ENCODE data around the gene CEP112. TPM values are rescaled to one million over a fixed set of nuclear protein-coding genes. Genes with fewer than 3 reads are reported as not detected.

Gene CEP112
- total and polyA plus RNA-seq, 9 of the 15 experiments (the other 6 are each of a cell fraction or from before 2014, with no cell fraction given) = 0.84 TPM; not detected in 8

DNA sequence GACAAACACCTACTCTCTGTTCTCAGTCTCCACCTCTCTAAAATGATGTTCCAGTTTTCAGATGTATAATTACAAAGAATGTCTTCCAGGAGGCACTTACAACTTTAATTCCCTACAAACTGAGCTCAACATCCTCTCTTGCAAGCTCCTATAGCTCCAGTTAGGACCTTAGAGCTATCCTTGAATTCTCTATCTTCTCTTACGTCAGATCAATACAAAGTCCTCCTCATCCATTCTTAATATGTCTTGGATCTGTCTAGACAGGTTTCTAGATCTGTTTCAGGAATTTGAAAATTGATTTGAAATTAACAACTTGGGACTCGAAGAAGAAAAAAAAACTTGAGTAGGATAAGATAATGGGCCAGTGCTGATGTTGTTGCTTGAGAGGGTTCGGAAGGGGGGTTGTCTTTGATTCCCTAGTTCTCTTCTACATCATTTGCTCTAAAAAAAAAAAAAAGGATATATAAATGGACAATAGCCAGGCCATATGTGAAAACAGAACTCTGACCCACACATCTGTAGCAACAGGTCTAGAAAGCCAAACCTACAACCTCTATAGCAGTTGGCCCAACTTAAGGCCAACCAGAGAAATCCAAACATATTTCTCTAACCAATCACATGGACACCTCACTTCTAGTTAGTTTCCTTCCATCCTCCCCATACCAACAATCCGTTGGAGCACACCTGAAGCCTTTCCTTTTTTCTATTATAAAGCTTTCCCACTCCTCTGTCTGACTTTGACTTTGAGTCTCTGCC lies 38.0 kb upstream of the CEP112 start (continued):
- no peak for TF ChIP-seq CBX3 (IDR thresholded peaks at IDR 0.05; ENCODE audit: borderline replicate concordance in 1 of 2, low read length in 2 of 2)
- TF ChIP-seq, protein P1, sequence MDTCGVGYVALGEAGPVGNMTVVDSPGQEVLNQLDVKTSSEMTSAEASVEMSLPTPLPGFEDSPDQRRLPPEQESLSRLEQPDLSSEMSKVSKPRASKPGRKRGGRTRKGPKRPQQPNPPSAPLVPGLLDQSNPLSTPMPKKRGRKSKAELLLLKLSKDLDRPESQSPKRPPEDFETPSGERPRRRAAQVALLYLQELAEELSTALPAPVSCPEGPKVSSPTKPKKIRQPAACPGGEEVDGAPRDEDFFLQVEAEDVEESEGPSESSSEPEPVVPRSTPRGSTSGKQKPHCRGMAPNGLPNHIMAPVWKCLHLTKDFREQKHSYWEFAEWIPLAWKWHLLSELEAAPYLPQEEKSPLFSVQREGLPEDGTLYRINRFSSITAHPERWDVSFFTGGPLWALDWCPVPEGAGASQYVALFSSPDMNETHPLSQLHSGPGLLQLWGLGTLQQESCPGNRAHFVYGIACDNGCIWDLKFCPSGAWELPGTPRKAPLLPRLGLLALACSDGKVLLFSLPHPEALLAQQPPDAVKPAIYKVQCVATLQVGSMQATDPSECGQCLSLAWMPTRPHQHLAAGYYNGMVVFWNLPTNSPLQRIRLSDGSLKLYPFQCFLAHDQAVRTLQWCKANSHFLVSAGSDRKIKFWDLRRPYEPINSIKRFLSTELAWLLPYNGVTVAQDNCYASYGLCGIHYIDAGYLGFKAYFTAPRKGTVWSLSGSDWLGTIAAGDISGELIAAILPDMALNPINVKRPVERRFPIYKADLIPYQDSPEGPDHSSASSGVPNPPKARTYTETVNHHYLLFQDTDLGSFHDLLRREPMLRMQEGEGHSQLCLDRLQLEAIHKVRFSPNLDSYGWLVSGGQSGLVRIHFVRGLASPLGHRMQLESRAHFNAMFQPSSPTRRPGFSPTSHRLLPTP (IDR thresholded peaks at IDR 0.05; ENCODE audit: borderline replicate concordance, extremely low read depth, insufficient read length) = no peak
- TF ChIP-seq CREBBP (IDR thresholded peaks at IDR 0.05; ENCODE audit: low read depth, low read length) = no peak
- no peak for TF ChIP-seq ESRRB (CRISPR knock-in tag; IDR thresholded peaks at IDR 0.05; ENCODE audit: borderline replicate concordance)
- no peak for TF ChIP-seq SPI1 (IDR thresholded peaks at IDR 0.05; ENCODE audit: borderline replicate concordance, low read depth, low read length)
- TF ChIP-seq MXD1 (CRISPR knock-in tag; IDR thresholded peaks at IDR 0.05; ENCODE audit: borderline replicate concordance, poor library complexity, severe bottlenecking) = no peak
- no peak for TF ChIP-seq TARDBP (IDR thresholded peaks at IDR 0.05)
- no peak for TF ChIP-seq RCOR1 (IDR thresholded peaks at IDR 0.05; ENCODE audit: borderline replicate concordance in 1 of 2, low read depth in 2 of 2, low read length in 2 of 2)
- no peak for TF ChIP-seq MTA2 (IDR thresholded peaks at IDR 0.05; ENCODE audit: low read depth)
